Measurements from ENCODE around the gene HOXB8.

The HOXB8 gene

GRCh38 chr17:48583708-48584222 lies 31.3 kb downstream of the HOXB8 start:
- DNase-seq (ENCODE audit: low spot score): no peak

GRCh38 chr17:48582750-48583069 lies 32.4 kb downstream of the HOXB8 start:
- DNase-seq (ENCODE audit: low spot score): no peak

- DNase-seq (ENCODE audit: low spot score): no peak
These were observed 35.1 kb downstream of the HOXB8 start for GRCh38 chr17:48579760-48580554.

- DNase-seq (ENCODE audit: low spot score): no peak
These were observed 35.7 kb downstream of the HOXB8 start for GRCh38 chr17:48579471-48579759.

GRCh38 chr17:48578616-48579470 lies 36.2 kb downstream of the HOXB8 start:
- DNase-seq (ENCODE audit: low spot score): no peak

- DNase-seq (ENCODE audit: low spot score): peak; percentile 62
These were observed 37.0 kb downstream of the HOXB8 start, which contains the start of gene HOXB4 for GRCh38 chr17:48577946-48578615. TSS of gene HOXB4 (minus strand) at chr17:48578350. CDS start at chr17:48578319, 31 bp downstream.

- DNase-seq (ENCODE audit: low spot score): no peak
These were observed 37.7 kb downstream of the HOXB8 start for GRCh38 chr17:48577330-48577945.

GRCh38 chr17:48576479-48577309 lies 38.4 kb downstream of the HOXB8 start:
- DNase-seq (ENCODE audit: low spot score): peak; percentile 41

GRCh38 chr17:48575673-48576478 lies 39.2 kb downstream of the HOXB8 start:
- no peak for DNase-seq (ENCODE audit: low spot score)

- DNase-seq (ENCODE audit: low spot score): no peak
These were observed 40.0 kb downstream of the HOXB8 start for GRCh38 chr17:48575066-48575582.

- DNase-seq (ENCODE audit: low spot score): no peak
These were observed 40.5 kb downstream of the HOXB8 start for GRCh38 chr17:48574505-48575065.

GRCh38 chr17:48571826-48572417 lies 43.2 kb downstream of the HOXB8 start:
- no peak for DNase-seq (ENCODE audit: low spot score)

GRCh38 chr17:48571024-48571818 lies 43.9 kb downstream of the HOXB8 start:
- DNase-seq (ENCODE audit: low spot score): no peak

- no peak for DNase-seq (ENCODE audit: low spot score)
These were observed 44.6 kb downstream of the HOXB8 start for GRCh38 chr17:48570325-48571023.

- DNase-seq (ENCODE audit: low spot score): no peak
These were observed 45.3 kb downstream of the HOXB8 start for GRCh38 chr17:48569674-48570324.

GRCh38 chr17:48569240-48569582 lies 45.9 kb downstream of the HOXB8 start:
- no peak for DNase-seq (ENCODE audit: low spot score)

- no peak for DNase-seq (ENCODE audit: low spot score)
These were observed 46.4 kb downstream of the HOXB8 start for GRCh38 chr17:48568499-48569239.
